ENCODE data around the gene HOXA10.
A peak's percentile ranks its signal among the peaks of the same experiment; 100 is the strongest.

The HOXA10 gene

GRCh38 chr7:27179030-27179429, 4.9 kb upstream of the HOXA10 start:
- no peak for DNase-seq

DNA sequence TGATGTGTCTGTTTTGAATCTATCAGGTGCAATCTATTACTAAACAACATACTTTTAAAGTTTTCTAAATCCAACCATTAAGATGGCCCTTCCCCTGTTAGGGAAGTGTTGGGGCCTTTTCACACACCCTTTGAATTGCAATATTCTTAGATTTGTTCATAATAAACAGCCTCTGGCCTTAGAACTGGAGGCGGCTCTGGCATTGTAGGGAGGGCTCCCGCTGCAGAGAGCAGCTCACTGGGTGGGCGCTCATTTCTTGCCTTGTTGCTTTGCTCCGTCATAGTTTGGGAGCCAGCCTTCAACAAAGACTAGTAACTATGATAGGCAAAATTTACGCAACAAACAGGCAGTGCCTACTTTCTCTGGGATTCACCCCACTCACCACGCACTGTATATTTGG, 4.2 kb upstream of the HOXA10 start:
- DNase-seq: no peak

DNA sequence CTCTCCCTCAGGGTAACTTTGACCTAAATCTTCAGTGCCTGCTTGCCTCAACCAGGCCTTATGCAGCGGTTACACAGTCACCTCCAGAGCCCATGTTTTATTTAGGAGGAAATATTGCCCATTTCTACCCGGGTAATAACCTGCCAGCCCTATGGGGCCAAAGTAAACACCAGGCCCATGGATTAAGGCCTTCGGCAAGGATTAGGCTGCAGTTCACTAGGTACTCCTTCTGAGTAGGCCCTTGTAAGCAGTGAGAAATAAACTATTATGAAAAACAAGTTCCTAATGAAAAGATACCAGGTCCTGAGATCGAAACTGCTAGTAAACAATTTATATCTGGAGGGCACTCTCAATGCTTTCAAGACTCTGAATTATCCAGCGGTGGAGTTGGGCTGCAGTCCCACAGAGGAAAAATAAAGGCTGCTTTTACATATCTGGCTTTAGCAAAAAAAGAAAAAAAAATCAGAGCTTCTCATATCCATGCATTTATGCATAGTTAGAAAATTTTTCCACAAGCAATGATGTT, 3.7 kb upstream of the HOXA10 start:
- DNase-seq: no peak

DNA sequence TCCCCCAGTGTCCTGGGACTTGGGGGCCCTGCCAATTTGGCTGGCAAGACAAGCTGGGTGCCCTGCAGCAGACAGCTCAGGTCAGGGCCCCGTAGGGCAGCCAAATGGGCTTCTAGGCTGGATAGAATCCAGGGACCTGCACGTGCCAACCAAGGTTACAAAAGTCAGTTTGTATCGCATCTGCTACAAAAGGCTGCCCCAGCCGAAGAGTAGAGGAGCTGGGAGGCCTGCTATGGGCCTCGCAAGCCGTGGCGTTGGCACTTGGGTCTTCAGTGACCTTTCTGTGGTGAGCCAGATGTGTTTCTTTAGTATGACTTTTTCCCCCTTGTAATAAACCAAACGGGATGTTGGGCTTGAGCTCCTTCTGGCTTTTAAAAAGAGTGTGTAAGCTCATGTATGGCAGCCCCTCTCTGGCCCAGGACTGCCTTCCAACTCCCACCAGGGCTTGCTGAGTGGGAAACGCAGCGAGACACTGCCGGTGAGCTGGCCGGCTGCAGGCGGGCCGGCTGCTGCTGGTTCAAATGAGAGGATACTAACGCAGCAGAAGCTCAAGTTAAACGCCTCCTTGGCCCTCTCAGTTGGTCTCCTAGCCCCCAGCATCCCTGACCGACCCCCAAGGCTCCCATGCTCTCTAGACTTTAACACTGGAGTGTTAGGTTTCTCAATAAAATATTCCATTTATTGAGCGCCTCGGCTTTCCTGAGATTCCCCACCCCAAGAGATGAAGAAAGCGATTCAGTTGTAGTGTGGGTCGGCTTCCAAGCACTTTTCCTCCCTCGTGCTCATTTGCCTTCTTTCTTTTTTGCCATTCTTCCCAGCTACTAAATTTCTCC, 3.1 kb upstream of the HOXA10 start:
- no peak for DNase-seq

DNA sequence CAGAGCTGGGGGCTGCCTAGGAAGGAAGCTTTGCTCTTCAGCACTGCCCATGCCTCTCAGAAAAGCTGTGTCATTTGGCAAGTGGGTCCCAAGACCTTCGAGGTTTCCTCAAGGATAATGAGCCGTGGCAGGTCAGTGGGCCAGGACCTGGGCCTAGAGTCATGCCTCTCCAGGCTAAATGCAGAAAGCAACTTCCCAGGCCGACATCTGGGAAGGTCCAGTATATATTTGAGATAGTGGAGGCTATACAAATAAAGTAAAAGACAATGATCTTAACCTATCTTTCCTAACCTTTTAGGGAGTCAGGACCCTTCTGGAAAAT, 2.4 kb upstream of the HOXA10 start:
- DNase-seq: no peak

- DNase-seq: no peak
Observed at GRCh38 chr7:27175626-27176523, 1.8 kb upstream of the HOXA10 start.

- no peak for DNase-seq
Observed at GRCh38 chr7:27174874-27175625, 930 bp upstream of the HOXA10 start.

DNA sequence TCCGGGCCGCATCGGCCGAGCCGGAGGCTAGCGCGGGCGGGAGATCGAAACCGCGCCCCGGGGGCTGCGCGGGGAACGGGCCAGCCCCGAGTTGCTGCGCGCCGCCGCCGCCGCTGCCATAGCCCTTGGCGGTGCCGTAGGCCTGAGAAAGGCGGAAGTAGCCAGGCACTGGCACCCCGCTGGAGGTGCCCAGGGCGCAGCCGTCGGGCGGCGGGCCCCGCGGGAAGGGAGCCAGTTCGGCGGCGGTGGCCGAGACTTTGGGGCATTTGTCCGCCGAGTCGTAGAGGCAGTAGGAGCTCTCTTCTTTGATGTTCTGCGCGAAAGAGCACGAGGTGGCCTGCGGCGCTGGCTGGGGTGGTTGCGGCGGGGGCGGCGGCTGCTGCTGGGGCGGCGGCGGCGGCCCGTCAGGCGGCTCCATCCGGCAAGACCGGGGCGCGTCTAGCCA, 587 bp downstream of the HOXA10 start:
- DNase-seq: no peak

DNA sequence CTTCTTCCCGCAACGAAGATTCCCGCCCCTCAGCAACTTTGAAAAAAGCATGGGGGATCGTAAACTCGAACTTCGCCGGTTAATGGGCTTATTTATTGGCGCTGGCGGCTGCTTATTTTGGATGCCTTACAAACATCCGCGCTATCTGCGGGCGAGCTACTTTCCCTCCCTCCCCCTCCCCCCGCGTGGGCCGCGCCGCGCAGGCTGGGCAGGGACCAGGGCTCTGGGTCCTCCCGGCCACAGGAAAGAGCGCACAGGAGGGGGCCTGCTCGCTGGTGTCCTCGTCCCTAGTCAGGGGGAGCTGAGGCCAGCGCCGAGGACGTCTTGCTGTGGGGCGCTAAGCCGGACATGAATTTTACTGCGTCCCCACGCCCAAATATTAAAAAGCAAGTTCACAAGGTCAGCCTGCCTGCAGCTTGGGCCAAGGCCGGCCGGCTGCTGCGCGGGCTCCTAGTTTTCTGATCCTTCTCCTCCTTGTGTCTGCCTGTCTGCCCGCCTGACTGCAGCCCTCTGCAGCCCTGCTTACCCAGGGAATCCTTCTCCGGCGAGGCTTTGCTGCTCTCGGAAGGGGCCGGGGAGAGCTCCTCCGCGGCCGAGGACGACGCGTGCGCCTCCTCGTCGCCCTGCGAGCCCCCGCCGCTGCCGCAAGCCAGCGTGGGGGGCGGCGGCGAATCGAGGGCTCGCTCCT, 1.2 kb downstream of the HOXA10 start:
- no peak for DNase-seq

- DNase-seq: peak; percentile 43
Observed at GRCh38 chr7:27172315-27172774, 1.8 kb downstream of the HOXA10 start.

- no peak for DNase-seq
Observed at GRCh38 chr7:27171637-27172314, 2.3 kb downstream of the HOXA10 start.

GRCh38 chr7:27171325-27171636, 2.8 kb downstream of the HOXA10 start:
- no peak for DNase-seq

DNA sequence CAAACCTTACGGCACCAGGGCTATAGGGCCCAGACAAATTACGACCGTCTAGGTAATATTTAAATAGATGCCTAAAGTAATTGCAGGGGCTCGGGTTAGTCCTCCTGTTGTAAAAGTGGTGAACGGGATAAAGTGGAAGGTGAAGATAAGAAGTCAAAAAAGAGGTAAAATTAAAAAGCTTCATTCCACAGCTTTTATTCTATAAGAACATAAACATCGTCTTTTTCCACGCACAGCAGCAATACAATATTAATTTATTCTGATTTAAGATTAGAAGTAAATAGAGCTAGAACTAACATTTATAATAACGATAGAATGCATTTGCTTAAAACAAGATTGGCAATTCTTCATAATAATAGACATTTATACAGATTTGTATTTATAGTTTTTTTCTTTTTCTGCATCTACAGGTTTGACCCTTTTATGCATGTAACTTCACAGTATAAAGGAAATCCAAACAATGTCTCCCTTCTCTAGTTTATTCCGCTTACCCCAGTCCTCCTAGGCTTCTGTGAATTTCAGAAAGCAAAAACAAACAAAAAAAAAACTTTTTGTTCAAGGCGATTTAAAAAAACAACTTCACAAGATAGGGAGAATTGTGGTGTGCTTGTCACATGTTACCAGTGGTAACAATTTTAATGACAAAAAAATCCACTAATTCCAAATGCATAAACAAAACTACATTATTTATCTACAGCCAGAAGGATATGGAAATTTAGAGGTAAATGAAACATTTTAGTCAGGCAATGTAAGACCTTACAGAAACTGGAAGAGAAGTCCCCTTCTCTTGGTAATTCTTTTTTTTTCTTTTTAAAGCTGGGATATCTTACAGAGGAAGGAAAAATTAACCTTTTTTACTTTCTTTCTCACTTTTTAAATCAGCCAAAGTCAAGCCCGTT, 3.4 kb downstream of the HOXA10 start:
- DNase-seq: no peak

DNA sequence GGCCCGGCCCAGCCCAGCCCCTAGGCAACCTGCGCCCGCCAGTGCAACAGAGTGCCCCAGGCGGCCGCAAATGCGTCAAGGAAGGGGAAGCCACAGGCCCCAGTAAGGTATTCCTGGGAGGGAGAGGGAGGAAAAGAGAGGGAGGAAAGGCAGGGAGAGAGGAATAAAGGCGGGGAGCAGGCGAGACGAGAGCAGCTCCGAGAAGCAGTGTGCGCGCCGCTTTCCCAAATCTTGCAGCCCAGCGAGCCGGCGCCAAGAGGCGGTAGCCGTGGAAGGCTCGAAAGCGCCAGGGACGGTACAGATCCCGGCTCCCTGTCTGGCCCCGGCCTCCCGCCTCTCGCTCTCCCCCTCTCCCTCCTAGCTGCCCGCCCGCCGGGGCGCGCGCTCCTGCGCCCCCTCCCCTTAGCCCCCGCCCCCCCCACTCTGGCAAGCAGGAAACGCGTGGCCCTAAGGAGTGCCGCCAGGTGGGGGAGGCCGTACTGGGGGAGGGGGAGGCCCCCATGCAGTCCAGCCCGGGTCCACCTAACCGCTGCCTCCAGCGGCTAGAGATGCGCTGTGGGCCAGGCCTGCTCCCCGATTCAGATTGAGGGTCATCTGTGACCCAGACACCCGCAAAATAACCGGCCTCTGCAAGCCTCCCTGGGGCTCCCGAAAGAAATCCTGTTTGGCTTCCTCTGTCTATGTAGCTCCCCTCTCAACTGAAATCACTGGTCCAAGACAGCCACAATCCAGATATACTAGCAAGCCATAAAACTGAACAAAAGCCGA, 4.3 kb downstream of the HOXA10 start:
- no peak for DNase-seq

DNA sequence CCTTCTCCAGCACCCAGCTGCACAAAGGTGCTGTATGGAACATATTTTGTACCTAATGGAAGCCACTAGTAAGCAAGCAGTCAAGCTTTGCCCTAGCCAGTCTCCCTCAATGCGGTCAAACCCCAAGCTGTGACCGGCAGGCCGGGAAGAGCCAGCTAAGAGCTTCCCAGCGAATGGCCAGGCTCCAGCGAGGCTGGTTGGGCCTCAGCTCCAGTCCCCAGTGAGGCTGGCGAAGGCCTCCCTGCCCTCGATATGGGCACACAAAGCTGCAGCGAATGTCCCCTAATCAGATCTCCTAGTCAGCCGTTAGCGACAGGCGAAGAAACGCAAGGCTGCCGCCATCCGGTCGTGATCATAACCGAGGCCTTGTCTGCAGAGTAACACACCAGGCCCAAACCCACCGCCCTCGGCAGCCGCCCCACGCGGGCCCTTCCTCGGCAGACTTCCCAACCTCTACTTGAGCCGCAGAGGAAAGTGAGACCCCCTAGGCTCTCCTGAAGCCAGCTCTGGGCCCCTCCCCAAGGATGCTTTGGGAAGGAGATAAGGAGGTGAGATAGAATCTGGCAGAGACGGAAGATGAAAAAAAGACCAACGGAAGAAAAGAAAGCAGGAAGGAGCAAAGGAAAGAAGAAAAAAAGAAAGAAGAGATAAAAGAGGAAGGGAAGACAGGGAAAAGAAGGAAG, 5.7 kb downstream of the HOXA10 start:
- DNase-seq: peak; percentile 27

GRCh38 chr7:27167916-27168264, 6.2 kb downstream of the HOXA10 start:
- DNase-seq: no peak

GRCh38 chr7:27166531-27167505, 7.3 kb downstream of the HOXA10 start:
- DNase-seq: no peak

DNA sequence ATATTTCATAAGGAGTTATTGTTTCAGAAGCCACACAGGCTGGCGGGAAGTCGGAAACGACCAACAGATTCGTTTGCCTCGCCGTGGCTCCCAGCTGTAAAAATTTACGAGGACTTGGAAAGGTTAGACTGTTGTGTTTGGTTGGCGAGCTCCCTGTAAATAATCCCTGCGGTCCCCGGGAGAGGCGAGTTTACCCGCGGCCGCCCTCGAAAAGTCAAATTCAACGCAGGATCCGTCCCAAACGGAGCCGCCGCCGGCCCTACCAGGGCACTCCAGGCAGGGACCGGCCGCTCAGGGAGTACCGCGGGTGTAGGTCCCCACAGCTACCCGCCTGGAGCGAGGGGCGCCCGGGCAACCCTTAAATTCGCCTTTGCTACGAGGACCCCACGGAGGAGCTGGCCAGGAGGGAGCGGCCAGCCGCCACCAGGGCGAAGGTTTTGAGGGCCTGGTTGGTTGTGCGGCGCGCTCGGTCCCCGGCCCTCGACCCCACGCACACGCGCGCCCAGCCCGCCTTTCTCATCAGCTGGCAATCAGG, 8.1 kb downstream of the HOXA10 start:
- DNase-seq: no peak

Data from NCI-H524 treated with DMSO at 0.1 percent for 48 hours (cell line).